HG03457 (cell line): ENCODE measurements around the gene HYCC1.
"Not testable (repeated sequence)": the region's sequence is repeated elsewhere in the genome, so short reads cannot be mapped to it uniquely, and the experiment has no call there.

Experiments used
- ATAC-seq: cut with Tn5 transposase; IDR thresholded peaks from one replicate; pipeline ENCODE4 v1.9.1; 2021; ENCODE audit warnings: moderate number of reproducible peaks; ENCODE audit not compliant: unreplicated experiment

Gene HYCC1

DNA sequence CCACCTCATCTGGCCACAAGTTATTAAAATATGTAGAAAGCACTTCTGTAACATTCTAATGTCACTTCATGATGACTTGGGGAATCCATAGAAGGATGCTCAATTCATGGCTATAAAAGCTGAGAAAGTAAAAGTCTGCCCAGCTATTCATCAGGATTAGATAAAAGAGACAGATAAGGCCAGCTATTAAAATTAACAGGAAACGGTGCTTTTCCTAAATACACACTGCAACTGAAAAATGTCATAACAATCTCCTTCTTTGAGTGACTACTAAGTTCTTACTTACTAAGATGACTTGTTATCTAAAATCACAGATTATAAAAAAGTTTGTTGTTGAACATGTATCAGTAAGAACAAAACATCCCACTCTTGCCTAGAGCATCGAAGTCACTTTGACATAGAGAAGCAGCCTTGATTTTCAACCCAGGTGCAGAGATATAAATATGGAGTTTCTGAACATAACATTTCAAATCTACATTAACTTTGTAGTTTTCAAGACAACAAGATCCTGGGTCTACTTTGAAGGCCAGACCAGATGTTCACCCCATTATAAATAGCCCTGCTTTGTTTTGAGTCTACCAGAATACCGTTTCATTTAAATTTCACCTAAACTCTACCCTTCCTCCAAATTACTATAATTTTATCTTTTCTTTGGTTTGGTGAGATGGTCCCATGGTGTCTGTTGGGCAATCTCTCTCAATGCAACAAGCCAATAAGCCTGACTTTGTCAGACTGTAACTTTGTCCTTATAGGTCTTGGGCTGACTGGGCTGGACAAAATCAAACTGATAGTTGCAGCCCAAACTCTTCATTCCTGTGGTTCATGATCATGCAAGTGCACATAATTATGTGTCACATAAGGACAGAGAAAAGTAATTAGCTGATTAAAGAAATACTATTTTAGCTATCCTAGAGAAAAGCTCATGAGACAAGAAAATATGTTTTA lies 24.0 kb downstream of the HYCC1 start:
- ATAC-seq = no peak

DNA sequence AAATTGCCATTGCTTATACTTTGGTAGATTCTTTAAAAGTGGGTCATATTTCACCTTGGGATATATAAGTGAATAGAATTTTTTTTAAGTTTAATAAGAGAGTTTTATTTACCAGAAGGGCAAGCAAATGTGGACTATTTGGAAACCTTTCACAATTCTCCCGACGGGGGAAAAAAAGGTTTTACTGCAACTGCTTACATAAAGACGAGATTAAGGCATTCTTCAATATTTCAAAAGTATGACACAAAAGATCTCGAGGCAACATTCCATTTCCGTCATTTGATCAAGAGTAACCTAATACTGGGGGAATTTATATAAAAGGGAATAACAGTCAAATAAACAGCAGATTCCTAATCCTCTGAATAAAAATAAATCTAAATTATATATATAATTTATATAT lies 28.5 kb downstream of the HYCC1 start:
- no peak for ATAC-seq

DNA sequence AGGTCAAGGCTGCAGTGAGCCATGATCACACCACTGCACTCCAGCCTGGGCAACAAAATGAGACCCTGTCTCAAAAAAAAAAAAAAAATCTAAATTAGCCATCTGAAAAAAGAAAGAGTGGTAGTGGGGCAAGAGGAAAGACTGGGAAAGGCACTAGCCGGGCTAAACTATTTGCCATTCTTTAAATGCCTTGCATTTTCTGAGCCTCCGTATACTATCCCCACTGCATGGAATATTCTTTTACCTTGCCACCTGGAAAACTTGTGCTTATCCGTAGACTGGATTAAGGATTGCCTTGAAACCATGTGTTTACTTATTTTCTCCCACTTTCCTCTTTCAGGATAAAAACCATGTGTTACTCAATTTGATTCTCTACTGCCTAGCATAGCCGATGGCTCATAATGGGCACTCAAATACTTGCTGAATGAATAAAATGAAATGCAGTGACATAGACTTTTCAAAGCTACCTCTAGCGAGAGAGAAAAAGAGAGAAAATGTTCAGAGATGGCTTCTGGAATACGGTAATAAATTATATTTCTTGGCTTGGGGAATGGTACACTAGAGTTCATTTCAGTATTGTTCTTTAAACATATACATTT lies 30.6 kb downstream of the HYCC1 start:
- ATAC-seq = no peak

DNA sequence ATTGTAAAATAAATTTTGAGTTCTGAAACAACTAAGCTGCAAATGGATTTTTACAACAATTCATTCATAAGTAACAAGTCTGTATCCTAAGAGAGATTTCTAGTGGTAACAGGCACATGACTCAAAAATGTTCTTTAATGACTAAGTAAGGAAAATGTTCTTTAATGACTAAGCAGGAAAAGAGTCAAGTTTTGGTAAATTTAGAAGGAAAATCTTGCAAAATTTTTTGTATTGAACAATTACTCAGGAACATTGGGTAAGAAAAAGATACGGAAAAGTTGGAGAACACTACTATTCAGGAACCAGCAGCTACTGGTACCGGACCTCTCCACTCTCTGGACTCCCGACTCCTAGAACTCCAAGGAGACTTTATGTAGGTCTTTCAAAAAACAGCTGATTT lies 33.5 kb downstream of the HYCC1 start:
- no peak for ATAC-seq

DNA sequence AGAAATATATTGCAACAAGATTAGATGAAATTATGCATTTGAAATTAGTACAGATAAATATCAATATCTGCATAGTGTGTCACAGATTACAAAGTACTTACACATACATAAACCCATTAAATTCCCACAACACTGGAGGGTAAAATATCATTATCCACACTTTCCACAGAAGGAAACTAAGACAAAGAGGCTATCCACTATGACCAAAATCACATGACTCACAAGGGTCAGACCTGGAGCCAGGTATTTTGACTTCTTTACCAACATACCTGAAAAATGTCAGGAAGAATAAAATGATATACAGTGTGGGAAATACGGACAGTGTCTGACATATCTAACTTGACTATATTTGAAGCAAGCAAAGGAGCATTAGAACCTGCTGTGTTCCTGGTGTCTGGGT lies 34.1 kb downstream of the HYCC1 start:
- no peak for ATAC-seq

DNA sequence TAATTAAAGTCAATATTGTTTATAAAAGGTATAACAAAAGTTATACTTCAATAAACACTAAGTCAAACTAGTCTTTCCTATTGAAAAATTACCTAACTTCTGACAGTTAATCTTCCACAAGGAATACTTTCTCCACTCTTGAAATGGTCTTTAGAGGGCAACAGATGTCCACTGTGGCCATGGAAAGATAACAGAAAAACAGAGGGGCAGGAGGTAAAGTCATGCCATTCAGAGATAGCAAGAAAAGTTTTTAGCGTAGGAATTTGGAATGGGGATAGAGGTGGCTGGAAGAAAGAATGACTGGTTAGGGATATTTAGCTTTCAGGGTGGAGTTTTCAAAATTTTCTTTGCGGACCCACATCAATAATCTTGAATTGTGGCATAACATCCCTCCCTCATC lies 34.7 kb downstream of the HYCC1 start:
- ATAC-seq = no peak

DNA sequence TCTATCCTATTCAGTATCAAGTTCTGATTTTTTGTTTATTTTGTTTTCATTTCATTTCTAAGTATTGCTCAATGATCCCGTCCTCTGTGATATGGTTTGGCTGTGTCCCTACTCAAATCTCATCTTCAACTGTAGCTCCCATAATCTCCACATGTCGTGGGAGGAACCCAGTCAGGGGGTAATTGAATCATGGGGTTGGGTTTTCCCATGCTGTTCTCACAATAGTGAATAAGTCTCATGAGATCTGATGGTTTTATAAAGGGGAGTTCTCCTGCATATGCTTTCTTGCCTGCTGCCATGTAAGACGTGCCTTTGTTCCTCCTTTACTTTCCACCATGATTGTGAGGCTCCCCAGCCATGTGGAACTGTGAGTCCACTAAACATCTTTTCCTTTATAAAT lies 39.3 kb downstream of the HYCC1 start:
- not testable (repeated sequence) for ATAC-seq

DNA sequence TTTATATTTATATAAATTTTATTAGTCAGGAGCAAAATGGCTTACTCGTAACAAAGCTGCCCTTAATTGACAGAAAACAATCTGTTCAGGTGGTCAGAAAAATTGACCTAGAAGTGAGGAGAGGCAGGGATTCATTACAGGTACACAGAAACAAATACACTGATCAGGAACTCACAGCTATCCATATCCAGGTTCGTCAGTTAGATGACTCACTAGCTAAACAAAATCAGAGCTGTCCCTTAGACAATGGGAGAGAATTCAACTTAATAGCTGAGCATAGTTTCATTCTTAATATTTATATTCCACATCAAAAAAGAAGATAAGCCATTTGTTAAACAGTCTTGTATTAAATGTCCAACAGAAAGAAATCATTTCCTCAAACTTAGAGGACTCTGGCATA lies 41.7 kb downstream of the HYCC1 start:
- ATAC-seq = no peak

DNA sequence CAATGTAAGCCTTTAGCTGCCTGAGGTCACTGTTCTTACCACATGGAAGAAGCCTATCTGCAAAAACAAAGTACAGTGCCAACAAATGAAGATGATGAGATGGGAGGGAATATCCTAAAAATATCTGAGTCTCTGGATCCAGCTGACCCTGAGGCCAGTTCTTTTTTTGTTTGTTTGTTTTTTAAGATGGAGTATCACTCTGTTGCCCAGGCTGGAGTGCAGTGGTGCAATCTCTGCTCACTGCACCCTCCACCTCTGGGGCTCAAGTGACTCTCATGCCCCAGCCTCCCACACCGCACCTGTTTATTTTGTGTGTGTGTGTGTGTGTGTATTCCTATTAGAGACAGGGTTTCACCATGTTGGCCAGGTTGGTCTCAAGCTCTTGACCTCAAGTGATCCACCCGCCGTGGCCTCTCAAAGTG lies 44.9 kb downstream of the HYCC1 start:
- ATAC-seq = no peak
